Parathyroid adenoma (tissue), 2 donors: Measurements from ENCODE around the gene SEPTIN8.
A peak's percentile ranks its signal among the peaks of the same experiment; 100 is the strongest.

ENCODE experiments used
- H2AFZ ChIP-seq: fragments of 300-600 bp; sonication (generic); one replicate; pipeline ENCODE4 v1.7.0; 2017; ENCODE audit warnings: antibody characterized with exemption, mild to moderate bottlenecking
- H3K27ac ChIP-seq: fragments of 300-600 bp; sonication (generic); one replicate; pipeline ENCODE4 v1.7.0; 2017
- H3K27me3 ChIP-seq: fragments of 300-600 bp; sonication (generic); one replicate; pipeline ENCODE4 v1.7.0; 2017; ENCODE audit warnings: low read length; ENCODE audit not compliant: control insufficient read depth, insufficient read depth
- H3K36me3 ChIP-seq: fragments of 300-600 bp; sonication (generic); one replicate; pipeline ENCODE4 v1.7.0; 2017; ENCODE audit warnings: low read length; ENCODE audit not compliant: control insufficient read depth, insufficient read depth
- H3K4me1 ChIP-seq: fragments of 300-600 bp; sonication (generic); one replicate; pipeline ENCODE4 v1.7.0; 2017; ENCODE audit warnings: control low read depth
- H3K4me2 ChIP-seq: fragments of 300-600 bp; sonication (generic); one replicate; pipeline ENCODE4 v1.7.0; 2017; ENCODE audit warnings: low read length
- H3K4me3 ChIP-seq: fragments of 300-600 bp; sonication (generic); one replicate; pipeline ENCODE4 v1.7.0; 2017; ENCODE audit warnings: low read depth, low read length
- H3K79me2 ChIP-seq: fragments of 300-600 bp; sonication (generic); one replicate; pipeline ENCODE4 v1.7.0; 2017; ENCODE audit warnings: control low read depth
- H3K9ac ChIP-seq: fragments of 300-600 bp; sonication (generic); one replicate; pipeline ENCODE4 v1.7.0; 2017; ENCODE audit warnings: mild to moderate bottlenecking
- H3K9me3 ChIP-seq: fragments of 300-600 bp; sonication (generic); one replicate; pipeline ENCODE4 v1.7.0; 2017; ENCODE audit warnings: low read length; ENCODE audit not compliant: control insufficient read depth
- CTCF ChIP-seq: fragments of 300-600 bp; sonication (generic); IDR thresholded peaks from one replicate; pipeline ENCODE4 v1.7.0; 2017; ENCODE audit warnings: antibody characterized with exemption, mild to moderate bottlenecking
- donor health status: primary hyperparathyroidism.

SEPTIN8 gene

GRCh38 chr5:132777209-132778069 is at the start of gene SEPTIN8:
Gene SEPTIN8, minus strand, starts transcription at chr5:132777239. Its CDS starts 102 bp downstream, at chr5:132777137.
- no peaks in the 10 kb centered on the region for H3K36me3 ChIP-seq
- peak within 1 kb of the TSS; percentile 62 for H3K27ac ChIP-seq
- H3K4me1 ChIP-seq = peaks cover 34% of the 10 kb centered on the region
- peak within 1 kb of the TSS; percentile 25 for H3K9ac ChIP-seq
- peak within 1 kb of the TSS; percentile 95 for H2AFZ ChIP-seq
- peak within 1 kb of the TSS; percentile 70 for H3K4me3 ChIP-seq
- TF ChIP-seq CTCF = no peak
- H3K4me2 ChIP-seq = peak within 1 kb of the TSS; percentile 85
- no peaks in the 10 kb centered on the region for H3K27me3 ChIP-seq
- H3K9me3 ChIP-seq = no peaks in the 10 kb centered on the region
- H3K79me2 ChIP-seq = peaks cover 6% of the 10 kb centered on the region

- Histone ChIP-seq H3K4me3 (no peak overlapping the region), H3K9ac (no peak overlapping the region), H2AFZ (no peak overlapping the region), H3K27me3 (no peaks in the 10 kb centered on the region), H3K4me2 (no peak overlapping the region), H3K9me3 (no peaks in the 10 kb centered on the region), H3K79me2 (no peaks in the 10 kb centered on the region), H3K36me3 (no peaks in the 10 kb centered on the region), H3K4me1 (peaks cover 7% of the 10 kb centered on the region), H3K27ac (no peak overlapping the region)
- TF ChIP-seq CTCF = no peak
Observed at GRCh38 chr5:132826424-132827082, 49.5 kb upstream of the SEPTIN8 start.

GRCh38 chr5:132825834-132826391 is 48.9 kb upstream of the SEPTIN8 start:
- H3K27ac ChIP-seq = no peak overlapping the region
- H3K79me2 ChIP-seq = no peaks in the 10 kb centered on the region
- TF ChIP-seq CTCF = no peak
- H3K27me3 ChIP-seq = no peaks in the 10 kb centered on the region
- no peak overlapping the region for H3K9ac ChIP-seq
- H3K4me2 ChIP-seq = no peak overlapping the region
- H2AFZ ChIP-seq = no peak overlapping the region
- no peaks in the 10 kb centered on the region for H3K36me3 ChIP-seq
- H3K4me1 ChIP-seq = peaks cover 7% of the 10 kb centered on the region
- H3K9me3 ChIP-seq = no peaks in the 10 kb centered on the region
- no peak overlapping the region for H3K4me3 ChIP-seq

GRCh38 chr5:132825033-132825833 is 48.2 kb upstream of the SEPTIN8 start:
- Histone ChIP-seq H3K36me3 (no peaks in the 10 kb centered on the region), H3K9me3 (no peaks in the 10 kb centered on the region), H3K79me2 (no peaks in the 10 kb centered on the region), H3K4me1 (peaks cover 7% of the 10 kb centered on the region), H3K27me3 (no peaks in the 10 kb centered on the region), H2AFZ (no peak overlapping the region), H3K4me3 (no peak overlapping the region), H3K27ac (no peak overlapping the region), H3K4me2 (no peak overlapping the region), H3K9ac (no peak overlapping the region)
- TF ChIP-seq CTCF = no peak
